Stomach (tissue), 9 donors: ENCODE data around the gene JUN. TPM values are rescaled to one million over a fixed set of nuclear protein-coding genes. Genes with fewer than 3 reads are reported as not detected.

Source experiments
- DNase-seq, 2 donors: peaks; one replicate each; pipeline versions ENCODE4 v3.0.0 to v3.0.0-alpha.2; 2013 to 2019
- H3K27ac ChIP-seq, 5 donors: fragments of 200-600 bp in 4 of 5; sonication (generic) in 4 of 5; one replicate each; pipeline ENCODE4 v1.5.1; 2013 to 2019; ENCODE audit warnings: mild to moderate bottlenecking in 1 of 5, moderate library complexity in 1 of 5
- H3K27me3 ChIP-seq, 3 donors: fragments of 200-600 bp; sonication (generic); one replicate each; pipeline ENCODE4 v1.5.1; 2017 to 2019; ENCODE audit warnings: mixed run types in 1 of 3
- H3K36me3 ChIP-seq, 4 donors: fragments of 200-600 bp; sonication (generic); 1 replicate in 3 of 4; 2 replicates in 1 of 4; pipeline ENCODE4 v1.5.1; 2016 to 2019
- H3K4me1 ChIP-seq, 4 donors: fragments of 200-600 bp; sonication (generic); one replicate each; pipeline ENCODE4 v1.5.1; 2016 to 2019
- H3K4me3 ChIP-seq, 4 donors: fragments of 200-600 bp; sonication (generic) in 3 of 4; one replicate each; pipeline ENCODE4 v1.5.1; 2016 to 2019; ENCODE audit warnings: mild to moderate bottlenecking in 1 of 4
- H3K9me3 ChIP-seq, 4 donors: fragments of 200-600 bp; sonication (generic); one replicate each; pipeline ENCODE4 v1.5.1; 2016 to 2019
- CTCF ChIP-seq, 7 experiments: fragments of 450-650 bp in 4 of 7; fragments of 200-600 bp in 3 of 7; sonication (generic) in 3 of 7; IDR thresholded peaks; one replicate each; pipeline ENCODE4 v1.5.1; 2016 to 2019; ENCODE audit warnings: antibody characterized with exemption in 7 of 7, control low read depth in 2 of 7, mild to moderate bottlenecking in 1 of 7
- EP300 ChIP-seq: sonication (generic); formaldehyde crosslinking; IDR thresholded peaks from one replicate; pipeline ENCODE4 v1.6.1; 2017; ENCODE audit warnings: antibody characterized with exemption
- POLR2A ChIP-seq, 4 donors: fragments of 450-650 bp; IDR thresholded peaks; one replicate each; pipeline ENCODE4 v1.6.1; 2016; ENCODE audit warnings: antibody characterized with exemption in 4 of 4, control low read depth in 2 of 4, mild to moderate bottlenecking in 1 of 4, moderate library complexity in 1 of 4
- POLR2AphosphoS5 ChIP-seq, 3 donors: sonication (generic); formaldehyde crosslinking; IDR thresholded peaks; one replicate each; pipeline ENCODE4 v1.6.1; 2016; ENCODE audit warnings: antibody characterized with exemption in 3 of 3
- WGBS, 5 donors: extraction: QIAGEN DNeasy Blood & Tissue Kit in 3 of 5; methylation state at CpG; one replicate each; pipeline versions ENCODE4 v1.1.5 to v1.1.7; 2013 to 2018; 5-methylcytosine and 5-hydroxymethylcytosine counted together
- intact Hi-C: fragments of 100-400 bp; cut with DNase I; formaldehyde crosslinking; loops from one replicate; pipeline ENCODE4 v1.15.1; 2023; ENCODE audit warnings: low total_unique reads
- polyA plus RNA-seq, 3 donors: library from polyadenylated mRNA; stranded (reverse); fragments of 200-250 nt; gene quantifications; one replicate each; pipeline ENCODE4 v1.2.3, GENCODE V29; 2013
- total RNA-seq, 5 donors: library from RNA; depleted of rRNA; stranded (reverse); fragments of >200 nt; gene quantifications; one replicate each; pipeline versions ENCODE4 v1.1.0 to v1.2.3, GENCODE V29; 2014 to 2016
- donor health status: healthy with polysubstance abuse.
- donor health status: Bipolar disorder and iron deficiency.
- donor health status: healthy.

Gene JUN
- total and polyA plus RNA-seq, 8 donors: 64.9 to 382 (median 170) TPM

DNA sequence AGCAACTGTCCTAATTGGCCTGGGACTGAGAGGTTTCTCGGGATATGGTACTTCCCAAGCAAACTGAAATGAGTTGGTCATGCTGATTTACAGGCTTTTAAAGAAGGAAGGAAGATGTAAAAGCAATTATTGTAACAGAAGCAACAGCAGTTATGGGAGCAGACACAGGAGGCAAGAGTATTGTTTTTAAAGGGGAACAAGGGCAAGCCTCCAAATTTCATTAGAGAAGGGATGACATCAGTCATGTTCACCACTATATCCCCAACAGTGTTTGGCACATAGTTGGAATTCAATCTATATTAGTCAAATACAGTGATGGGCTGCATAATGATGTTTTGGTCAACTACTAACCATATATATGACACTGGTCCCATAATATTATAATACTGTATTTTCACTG, 46.0 kb upstream of the JUN start:
- no peak overlapping the region for H3K4me3 ChIP-seq
- peaks cover 0 to 10% (median 3%) of the 10 kb centered on the region in 4 donors for H3K4me1 ChIP-seq
- DNase-seq: no peak
- H3K27ac ChIP-seq: no peak overlapping the region
- no peaks in the 10 kb centered on the region for H3K27me3 ChIP-seq
- intact Hi-C loops: no loop called here
- peaks cover 6 to 17% (median 11%) of the 10 kb centered on the region in 4 donors for H3K9me3 ChIP-seq
- no peaks in the 10 kb centered on the region for H3K36me3 ChIP-seq
- 74 to 91% (median 82%) methylated on average over 1 of the region's 1 CpG for WGBS, 5 donors
- TF ChIP-seq EP300 (no peak), POLR2AphosphoS5 (IDR thresholded peaks at IDR 0.05) (no peak), CTCF (IDR thresholded peaks at IDR 0.05) (no peak), POLR2A (IDR thresholded peaks at IDR 0.05) (no peak)

- H3K4me3 ChIP-seq: no peak overlapping the region
- intact Hi-C loops: no loop called here
- H3K27me3 ChIP-seq: no peaks in the 10 kb centered on the region
- TF ChIP-seq CTCF (IDR thresholded peaks at IDR 0.05) (no peak), POLR2AphosphoS5 (IDR thresholded peaks at IDR 0.05) (no peak), EP300 (no peak), POLR2A (IDR thresholded peaks at IDR 0.05) (no peak)
- H3K36me3 ChIP-seq: no peaks in the 10 kb centered on the region
- no peak for DNase-seq
- peaks cover 6 to 17% (median 11%) of the 10 kb centered on the region in 4 donors for H3K9me3 ChIP-seq
- H3K4me1 ChIP-seq: peaks cover 0 to 23% (median 13%) of the 10 kb centered on the region in 4 donors
- no peak overlapping the region for H3K27ac ChIP-seq
Observed at GRCh38 chr1:58827298-58827697, 43.5 kb upstream of the JUN start.

- peak; percentile 77 to 91 for DNase-seq
- WGBS, 5 donors: 22 to 39% (median 33%) methylated on average over 5 of the region's 5 CpGs
- peak overlapping the region; percentile 46 to 86 (median 74) for H3K27ac ChIP-seq
Observed at GRCh38 chr1:58824753-58825389, 41.0 kb upstream of the JUN start.

DNA sequence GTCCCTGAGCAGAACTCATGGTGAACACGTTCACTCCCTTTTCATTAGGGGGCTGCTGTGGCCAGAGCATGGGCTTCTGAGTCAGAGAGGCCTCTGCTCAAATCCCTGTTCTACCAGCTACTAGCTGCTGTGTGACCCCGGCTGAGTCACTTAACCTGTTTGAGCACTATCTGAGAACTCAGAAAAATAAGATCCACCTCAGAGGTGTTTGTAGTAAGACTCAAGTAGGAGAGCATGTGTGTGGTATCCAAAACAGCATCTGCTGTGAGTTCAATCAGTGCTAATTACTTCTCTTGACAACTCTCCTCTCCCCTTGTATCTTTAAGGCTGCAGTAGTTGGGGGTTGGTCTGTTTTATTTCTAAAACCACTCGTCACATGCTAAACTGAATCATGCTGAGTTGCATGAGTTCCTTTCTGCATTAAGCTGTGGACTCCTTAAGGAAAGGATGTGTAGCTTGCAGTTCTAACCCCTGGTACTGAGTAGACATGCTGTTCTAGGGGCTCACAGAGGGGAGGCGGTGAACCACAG, 39.7 kb upstream of the JUN start:
- TF ChIP-seq EP300 (no peak), CTCF (IDR thresholded peaks at IDR 0.05) (no peak), POLR2AphosphoS5 (IDR thresholded peaks at IDR 0.05) (no peak), POLR2A (IDR thresholded peaks at IDR 0.05) (no peak)
- Histone ChIP-seq H3K27ac (peak overlapping the region in 3 of 5 donors; percentile 17 to 78 (median 74)), H3K9me3 (peaks cover 6 to 17% (median 11%) of the 10 kb centered on the region in 4 donors), H3K27me3 (no peaks in the 10 kb centered on the region), H3K4me1 (peaks cover 0 to 29% (median 17%) of the 10 kb centered on the region in 4 donors), H3K4me3 (no peak overlapping the region), H3K36me3 (no peaks in the 10 kb centered on the region)
- peak; percentile 43 to 50 for DNase-seq
- WGBS, 5 donors: 49 to 68% (median 60%) methylated on average over 4 of the region's 4 CpGs
- intact Hi-C loops: no loop called here

More at GRCh38 chr1:58824753-58825389, 41.0 kb upstream of the JUN start:
- peaks cover 6 to 17% (median 11%) of the 10 kb centered on the region in 4 donors for H3K9me3 ChIP-seq
- intact Hi-C loops: no loop called here
- no peaks in the 10 kb centered on the region for H3K27me3 ChIP-seq
- TF ChIP-seq POLR2AphosphoS5 (IDR thresholded peaks at IDR 0.05): peak in 2 of 3 donors; percentile 53 to 59
- no peak for TF ChIP-seq CTCF (IDR thresholded peaks at IDR 0.05)
- no peak overlapping the region for H3K4me3 ChIP-seq
- peaks cover 0 to 23% (median 15%) of the 10 kb centered on the region in 4 donors for H3K4me1 ChIP-seq
- no peaks in the 10 kb centered on the region for H3K36me3 ChIP-seq
